Heart left ventricle (tissue), 16 donors: ENCODE results near the gene GALNT14. TPM values are rescaled to one million over a fixed set of nuclear protein-coding genes. Genes with fewer than 3 reads are reported as not detected.
A peak's percentile ranks its signal among the peaks of the same experiment; 100 is the strongest.

Experiments
- ATAC-seq, 4 donors: fragments of 200-7000 bp; cut with Tn5 transposase; one replicate each; pipeline ENCODE4 v1.9.1; 2020 to 2022; ENCODE audit warnings: moderate library complexity in 4 of 4, mild to moderate bottlenecking in 3 of 4, moderate number of reproducible peaks in 1 of 4
- DNase-seq, 5 donors: peaks; one replicate each; pipeline ENCODE4 v3.0.0-alpha.2; 2020
- H3K27ac ChIP-seq, 12 donors: fragments of 200-600 bp; sonication (generic) in 4 of 12; one replicate each; pipeline versions ENCODE4 v1.5.0 to v1.8.0; 2016 to 2022; ENCODE audit warnings: mild to moderate bottlenecking in 2 of 12
- H3K27me3 ChIP-seq, 9 donors: fragments of 200-600 bp; sonication (generic) in 2 of 9; one replicate each; pipeline versions ENCODE4 v1.5.1 to v1.8.0; 2016 to 2022; ENCODE audit warnings: mild to moderate bottlenecking in 3 of 9
- H3K36me3 ChIP-seq, 9 donors: fragments of 200-600 bp; sonication (generic) in 2 of 9; one replicate each; pipeline versions ENCODE4 v1.5.0 to v1.8.0; 2018 to 2022; ENCODE audit warnings: mild to moderate bottlenecking in 2 of 9
- H3K4me1 ChIP-seq, 12 donors: fragments of 200-600 bp; sonication (generic) in 4 of 12; one replicate each; pipeline versions ENCODE4 v1.5.0 to v1.8.0; 2016 to 2022; ENCODE audit warnings: mild to moderate bottlenecking in 3 of 12
- H3K4me3 ChIP-seq, 12 donors: fragments of 200-600 bp; sonication (generic) in 4 of 12; one replicate each; pipeline versions ENCODE4 v1.5.0 to v1.8.0; 2017 to 2022; ENCODE audit warnings: mild to moderate bottlenecking in 9 of 12, moderate library complexity in 4 of 12
- H3K9me3 ChIP-seq, 12 donors: fragments of 200-600 bp; sonication (generic) in 4 of 12; one replicate each; pipeline versions ENCODE4 v1.5.0 to v1.8.0; 2016 to 2022; ENCODE audit warnings: mild to moderate bottlenecking in 1 of 12
- CTCF ChIP-seq, 12 donors: fragments of 200-600 bp; sonication (generic) in 4 of 12; IDR thresholded peaks; one replicate each; pipeline versions ENCODE4 v1.5.0 to v1.8.0; 2018 to 2022; ENCODE audit warnings: antibody characterized with exemption in 12 of 12, mild to moderate bottlenecking in 5 of 12
- POLR2A ChIP-seq, 2 donors: fragments of 450-650 bp; IDR thresholded peaks; one replicate each; pipeline ENCODE4 v1.6.1; 2017; ENCODE audit warnings: antibody characterized with exemption in 2 of 2, mild to moderate bottlenecking in 2 of 2, moderate library complexity in 2 of 2
- WGBS, 4 donors: extraction: QIAGEN DNeasy Blood & Tissue Kit in 2 of 4; methylation state at CpG; one replicate each; pipeline versions ENCODE4 v1.1.5 to v1.1.7; 2013 to 2018; 5-methylcytosine and 5-hydroxymethylcytosine counted together
- intact Hi-C, 10 donors: fragments of 100-400 bp; cut with DNase I; formaldehyde crosslinking; loops; one replicate each; pipeline versions ENCODE4 v1.11.1 to v1.14.2; 2022
- polyA plus RNA-seq, 2 donors: library from polyadenylated mRNA; stranded (reverse); fragments of 200-250 nt; gene quantifications; one replicate each; pipeline ENCODE4 v1.2.3, GENCODE V29; 2013
- total RNA-seq, 9 donors: library from RNA; depleted of rRNA in 2 of 9; stranded (reverse); fragments of >200 nt in 2 of 9; fragmentation: NEBNext Ultra II Directional in 3 of 9; extraction: Animal tissue kit (Norgen Biotek cat#: 25700) in 3 of 9; gene quantifications; one replicate each; pipeline versions ENCODE4 v1.1.0 to v1.2.4, GENCODE V29; 2016 to 2023
- donor health status: ischemic (EF 13 %, LVEDD 7.1; RV severe dilation, severe dysfunction).
- donor health status: healthy with polysubstance abuse.
- donor health status: DM: no; HTN: yes; CAD: no.
- donor health status: DM: no; HTN: no; CAD: no.
- donor health status: ischemic (EF 25% LVEDD 6.9; RV normal size, moderate dysfunction).
- donor health status: ischemic (EF 25% LVEDD 5.7; RV mildly dilated, moderate dysfunction).
- donor health status: healthy.
- donor health status: DM: yes; HTN: yes; CAD: no.
- donor health status: ischemic (EF 35%, LVEDD 5.7; RV mildly dilated, moderate dysfunction).
- donor health status: nonischemic (EF 11% LVEDD 7.7; RV severe dilation, severe dysfunction).
- donor health status: DM: yes; HTN: yes; CAD: no.
- donor health status: PGD.
- donor health status: ischemic (EF 29% LVEDD 5.4; RV normal size, mild dysfunction).
- donor health status: nonischemic (EF 23%, LVEDD 6.1; RV moderate dilation, normal function).

GALNT14 gene
- total and polyA plus RNA-seq, 11 donors, result 0.29 to 2.4 (median 1.0) TPM; not detected in 2

DNA sequence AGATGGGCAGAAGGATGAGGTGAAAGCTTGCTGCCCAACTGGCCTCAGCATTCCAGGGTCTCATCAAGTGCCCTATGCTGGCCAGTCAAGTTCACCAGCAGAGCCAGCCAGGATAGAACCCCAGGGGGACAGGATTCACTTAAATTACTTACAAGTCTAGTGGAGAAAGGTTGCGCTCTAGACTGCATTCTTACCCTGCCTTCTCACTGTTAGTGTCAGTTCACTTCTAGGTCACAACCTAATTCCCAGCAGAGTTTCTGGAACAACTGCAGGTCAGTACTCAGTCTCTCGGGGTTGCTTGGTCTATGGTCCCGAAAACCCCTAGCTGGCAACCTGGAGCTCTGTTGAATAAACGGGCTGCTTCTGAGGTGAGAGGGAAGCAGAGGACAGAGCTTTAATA lies 32.9 kb upstream of the GALNT14 start:
- no peaks in the 10 kb centered on the region for H3K27me3 ChIP-seq
- no peaks in the 10 kb centered on the region for H3K9me3 ChIP-seq
- intact Hi-C loops, result loop anchor here in 8 of 10 donors (2.0 to 10.0 kb wide), 7 partner anchors 161 to 1006 kb away; no protein-coding TSS in a partner anchor
- WGBS, 4 donors, result 83 to 96% (median 91%) methylated on average over 4 of the region's 4 CpGs
- TF ChIP-seq POLR2A (IDR thresholded peaks at IDR 0.05) (no peak), CTCF (IDR thresholded peaks at IDR 0.05) (no peak)
- H3K27ac ChIP-seq, result no peak overlapping the region
- DNase-seq (no peak), ATAC-seq (no peak)
- no peaks in the 10 kb centered on the region for H3K36me3 ChIP-seq
- no peaks in the 10 kb centered on the region for H3K4me1 ChIP-seq
- no peak overlapping the region for H3K4me3 ChIP-seq

GRCh38 chr2:31170071-31170698 lies 31.9 kb upstream of the GALNT14 start:
- ATAC-seq (peak; percentile 57 to 93 (median 86)), DNase-seq (peak; percentile 30 to 73 (median 42))
- H3K27ac ChIP-seq, result no peak overlapping the region
- H3K36me3 ChIP-seq, result no peaks in the 10 kb centered on the region
- H3K4me1 ChIP-seq, result no peaks in the 10 kb centered on the region
- no peak for TF ChIP-seq POLR2A (IDR thresholded peaks at IDR 0.05)
- TF ChIP-seq CTCF (IDR thresholded peaks at IDR 0.05), result peak; percentile 83 to 95 (median 88)
- H3K4me3 ChIP-seq, result no peak overlapping the region
- WGBS, 4 donors, result 0 to 1% (median 1%) methylated on average over 4 of the region's 4 CpGs
- intact Hi-C loops, result loop anchor here in 8 of 10 donors (1.0 to 10.0 kb wide), 8 partner anchors 162 to 1005 kb away; no protein-coding TSS in a partner anchor
- H3K27me3 ChIP-seq, result no peaks in the 10 kb centered on the region
- H3K9me3 ChIP-seq, result no peaks in the 10 kb centered on the region

DNA sequence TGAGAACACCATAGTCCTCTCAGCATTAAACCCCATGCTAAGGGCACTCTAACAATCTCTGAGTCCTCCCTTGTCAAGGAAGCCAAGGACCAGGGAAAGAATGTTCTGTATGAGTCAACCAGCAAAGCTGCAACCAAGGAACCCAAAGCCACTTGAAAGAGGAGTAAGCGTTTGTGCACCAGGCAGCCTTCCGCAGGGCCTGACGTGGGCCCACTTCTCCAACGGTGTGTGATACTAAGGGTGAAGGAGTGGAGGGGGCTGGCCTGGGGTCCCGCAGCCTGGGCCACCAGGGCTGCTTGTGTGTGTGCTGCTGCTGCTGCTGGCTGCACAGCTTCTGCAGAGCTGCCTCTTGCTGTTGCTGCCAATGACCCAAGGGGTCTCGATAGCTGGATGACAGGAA lies 30.1 kb upstream of the GALNT14 start:
- TF ChIP-seq CTCF (IDR thresholded peaks at IDR 0.05) (no peak), POLR2A (IDR thresholded peaks at IDR 0.05) (no peak)
- intact Hi-C loops, result loop anchor here in 3 of 10 donors (2.0 to 10.0 kb wide), 3 partner anchors 167 to 1003 kb away; no protein-coding TSS in a partner anchor
- H3K9me3 ChIP-seq, result no peaks in the 10 kb centered on the region
- no peaks in the 10 kb centered on the region for H3K36me3 ChIP-seq
- no peak for ATAC-seq
- WGBS, 4 donors, result 80 to 94% (median 84%) methylated on average over 6 of the region's 6 CpGs
- H3K27me3 ChIP-seq, result peaks cover 0 to 3% (median 0%) of the 10 kb centered on the region in 9 donors
- H3K27ac ChIP-seq, result no peak overlapping the region
- no peak for DNase-seq
- H3K4me3 ChIP-seq, result no peak overlapping the region
- no peaks in the 10 kb centered on the region for H3K4me1 ChIP-seq

DNA sequence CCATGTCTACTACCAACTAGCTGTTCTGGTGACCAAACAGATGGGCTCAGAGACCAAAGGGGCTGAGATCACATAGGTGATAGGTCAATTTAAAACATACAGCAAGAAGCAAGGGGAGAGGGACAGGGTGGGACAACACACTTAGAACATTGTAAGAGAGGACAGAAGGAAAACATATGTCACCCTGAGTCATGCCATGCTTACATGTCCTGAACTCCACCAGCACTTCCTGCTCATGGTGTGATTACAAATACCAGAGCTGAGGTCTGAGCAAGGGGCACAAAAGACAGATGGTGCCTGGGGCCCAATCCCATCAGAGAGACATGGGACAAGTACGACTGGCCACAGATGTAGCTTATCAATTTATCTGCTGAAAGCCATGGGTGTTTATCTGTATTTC lies 28.7 kb upstream of the GALNT14 start:
- no peak for TF ChIP-seq POLR2A (IDR thresholded peaks at IDR 0.05)
- TF ChIP-seq CTCF (IDR thresholded peaks at IDR 0.05), result no peak
- DNase-seq (no peak), ATAC-seq (no peak)
- 69 to 100% (median 81%) methylated on average over 1 of the region's 1 CpG for WGBS, 4 donors
- no peaks in the 10 kb centered on the region for H3K36me3 ChIP-seq
- no peak overlapping the region for H3K27ac ChIP-seq
- no peaks in the 10 kb centered on the region for H3K9me3 ChIP-seq
- intact Hi-C loops, result loop anchor here in 2 of 10 donors (10.0 kb wide), 2 partner anchors 168 to 1002 kb away; no protein-coding TSS in a partner anchor
- no peak overlapping the region for H3K4me3 ChIP-seq
- H3K27me3 ChIP-seq, result peaks cover 0 to 4% (median 0%) of the 10 kb centered on the region in 9 donors
- H3K4me1 ChIP-seq, result no peaks in the 10 kb centered on the region
